HepG2 (cell line): ENCODE results near the gene C3orf18. TPM values are rescaled to one million over a fixed set of nuclear protein-coding genes. Genes with fewer than 3 reads are reported as not detected.
A peak's percentile ranks its signal among the peaks of the same experiment; 100 is the strongest.

ENCODE experiments used
- ATF1 ChIP-seq: IDR thresholded peaks from 2 replicates; pipeline ENCODE4 v1.6.1; 2016; ENCODE audit warnings: mild to moderate bottlenecking, control low read depth
- ATRX ChIP-seq: sonication (generic); formaldehyde crosslinking; IDR thresholded peaks from 2 replicates; pipeline ENCODE4 v1.4.0; 2020; ENCODE audit warnings: missing genetic modification reagents, borderline replicate concordance
- DNMT1 ChIP-seq: sonication (generic); formaldehyde crosslinking; IDR thresholded peaks from 2 replicates; pipeline ENCODE4 v1.5.1; 2020; ENCODE audit warnings: mild to moderate bottlenecking, missing genetic modification reagents
- HOXA5 ChIP-seq: sonication (generic); formaldehyde crosslinking; IDR thresholded peaks from 2 replicates; pipeline ENCODE4 v1.4.0; 2020; ENCODE audit warnings: missing genetic modification reagents
- JARID2 ChIP-seq: sonication (generic); formaldehyde crosslinking; IDR thresholded peaks from 2 replicates; pipeline ENCODE4 v1.8.1; 2023; ENCODE audit warnings: missing genetic modification reagents, inconsistent platforms; ENCODE audit not compliant: insufficient replicate concordance
- KMT2A ChIP-seq: sonication (generic); formaldehyde crosslinking; IDR thresholded peaks from 2 replicates; pipeline ENCODE4 v1.4.0; 2020; ENCODE audit warnings: missing genetic modification reagents
- MEF2D ChIP-seq: sonication (generic); formaldehyde crosslinking; IDR thresholded peaks from 2 replicates; pipeline ENCODE4 v1.5.1; 2020; ENCODE audit warnings: mild to moderate bottlenecking, missing genetic modification reagents
- MXD4 ChIP-seq: IDR thresholded peaks from 2 replicates; pipeline ENCODE4 v1.6.1; 2016; ENCODE audit warnings: mild to moderate bottlenecking, missing biosample characterization, missing genetic modification reagents
- NCOA5 ChIP-seq: sonication (generic); formaldehyde crosslinking; IDR thresholded peaks from 2 replicates; pipeline ENCODE4 v1.4.0; 2020; ENCODE audit warnings: missing genetic modification reagents
- NFE2L2 ChIP-seq: fragments of 150-350 bp; IDR thresholded peaks from 2 replicates; pipeline ENCODE4 v1.6.1; 2014; ENCODE audit warnings: low read length
- NKX3-1 ChIP-seq: sonication (generic); formaldehyde crosslinking; IDR thresholded peaks from 2 replicates; pipeline ENCODE4 v1.5.0; 2020; ENCODE audit warnings: missing genetic modification reagents
- PHF20 ChIP-seq: sonication (generic); formaldehyde crosslinking; IDR thresholded peaks from 2 replicates; pipeline ENCODE4 v1.5.0; 2020; ENCODE audit warnings: mild to moderate bottlenecking, missing genetic modification reagents
- PHF21A ChIP-seq: sonication (generic); formaldehyde crosslinking; IDR thresholded peaks from 2 replicates; pipeline ENCODE4 v1.5.0; 2020; ENCODE audit warnings: mild to moderate bottlenecking, missing genetic modification reagents
- RFX3 ChIP-seq: IDR thresholded peaks from 2 replicates; pipeline ENCODE4 v1.6.1; 2016; ENCODE audit warnings: missing biosample characterization, missing genetic modification reagents
- SRY ChIP-seq: sonication (generic); formaldehyde crosslinking; IDR thresholded peaks from 2 replicates; pipeline ENCODE4 v1.8.0; 2022; ENCODE audit warnings: mild to moderate bottlenecking, missing genetic modification reagents
- STAT5B ChIP-seq: sonication (generic); formaldehyde crosslinking; IDR thresholded peaks from 2 replicates; pipeline ENCODE4 v1.4.0; 2020; ENCODE audit warnings: missing genetic modification reagents
- XRCC5 ChIP-seq: fragments of 200-400 bp; formaldehyde crosslinking; optimal IDR thresholded peaks from 2 replicates; pipeline ENCODE3; 2017; ENCODE audit warnings: mild to moderate bottlenecking, low read length
- ZNF224 ChIP-seq: sonication (generic); formaldehyde crosslinking; IDR thresholded peaks from 2 replicates; pipeline ENCODE4 v1.5.0; 2020; ENCODE audit warnings: mild to moderate bottlenecking, missing genetic modification reagents
- ZNF235 ChIP-seq: sonication (generic); formaldehyde crosslinking; IDR thresholded peaks from 2 replicates; pipeline ENCODE4 v1.8.1; 2023; ENCODE audit warnings: mild to moderate bottlenecking, missing genetic modification reagents, borderline replicate concordance
- ZNF430 ChIP-seq: sonication (generic); formaldehyde crosslinking; IDR thresholded peaks from 2 replicates; pipeline ENCODE4 v1.9.0; 2021; ENCODE audit warnings: mild to moderate bottlenecking, missing genetic modification reagents
- ZNF431 ChIP-seq: sonication (generic); formaldehyde crosslinking; IDR thresholded peaks from 2 replicates; pipeline ENCODE4 v1.9.0; 2022; ENCODE audit warnings: missing genetic modification reagents, low read depth, mild to moderate bottlenecking, borderline replicate concordance
- ZNF563 ChIP-seq: sonication (generic); formaldehyde crosslinking; IDR thresholded peaks from 2 replicates; pipeline ENCODE4 v1.8.0; 2022; ENCODE audit warnings: mild to moderate bottlenecking, moderate library complexity, missing genetic modification reagents
- polyA plus RNA-seq, 8 experiments: library from polyadenylated mRNA; depleted of rRNA in 3 of 8; stranded (reverse) in 7 of 8; unstranded in 1 of 8; fragments of >200 nt; fragmentation: Illumina TruSeq in 4 of 8; extraction: Trizol in 4 of 8; gene quantifications; 2 replicates each; pipeline versions ENCODE4 v1.2.1 to v1.2.3, GENCODE V29; 2011 to 2016; ENCODE audit warnings: low read depth in 4 of 8, missing spikeins in 1 of 8, mixed read lengths in 1 of 8; ENCODE audit not compliant: insufficient read depth in 1 of 8
- total RNA-seq, 5 experiments: library from RNA; depleted of rRNA; stranded (reverse); fragments of >200 nt; fragmentation: Illumina TruSeq; extraction: Trizol; gene quantifications; 2 replicates each; pipeline ENCODE4 v1.2.3, GENCODE V29; 2016; ENCODE audit warnings: low read depth in 1 of 5
- TF ChIP-seq, protein P1 (sequence below): IDR thresholded peaks from 2 replicates; pipeline ENCODE4 v1.6.1; 2012; ENCODE audit warnings: low read length, improper control_type of control experiment
- TF ChIP-seq, protein P2 (sequence below): sonication (generic); formaldehyde crosslinking; IDR thresholded peaks from 2 replicates; pipeline ENCODE4 v1.4.0; 2020; ENCODE audit warnings: missing genetic modification reagents
- TF ChIP-seq, protein P3 (sequence below): sonication (generic); formaldehyde crosslinking; IDR thresholded peaks from 2 replicates; pipeline ENCODE4 v1.4.0; 2020; ENCODE audit warnings: missing genetic modification reagents; ENCODE audit errors: not compliant biosample characterization

The C3orf18 gene
- total and polyA plus RNA-seq, 2 of the 13 experiments (the other 11 are each of a cell fraction or from before 2014, with no cell fraction given): 1.6 to 4.8 TPM

DNA sequence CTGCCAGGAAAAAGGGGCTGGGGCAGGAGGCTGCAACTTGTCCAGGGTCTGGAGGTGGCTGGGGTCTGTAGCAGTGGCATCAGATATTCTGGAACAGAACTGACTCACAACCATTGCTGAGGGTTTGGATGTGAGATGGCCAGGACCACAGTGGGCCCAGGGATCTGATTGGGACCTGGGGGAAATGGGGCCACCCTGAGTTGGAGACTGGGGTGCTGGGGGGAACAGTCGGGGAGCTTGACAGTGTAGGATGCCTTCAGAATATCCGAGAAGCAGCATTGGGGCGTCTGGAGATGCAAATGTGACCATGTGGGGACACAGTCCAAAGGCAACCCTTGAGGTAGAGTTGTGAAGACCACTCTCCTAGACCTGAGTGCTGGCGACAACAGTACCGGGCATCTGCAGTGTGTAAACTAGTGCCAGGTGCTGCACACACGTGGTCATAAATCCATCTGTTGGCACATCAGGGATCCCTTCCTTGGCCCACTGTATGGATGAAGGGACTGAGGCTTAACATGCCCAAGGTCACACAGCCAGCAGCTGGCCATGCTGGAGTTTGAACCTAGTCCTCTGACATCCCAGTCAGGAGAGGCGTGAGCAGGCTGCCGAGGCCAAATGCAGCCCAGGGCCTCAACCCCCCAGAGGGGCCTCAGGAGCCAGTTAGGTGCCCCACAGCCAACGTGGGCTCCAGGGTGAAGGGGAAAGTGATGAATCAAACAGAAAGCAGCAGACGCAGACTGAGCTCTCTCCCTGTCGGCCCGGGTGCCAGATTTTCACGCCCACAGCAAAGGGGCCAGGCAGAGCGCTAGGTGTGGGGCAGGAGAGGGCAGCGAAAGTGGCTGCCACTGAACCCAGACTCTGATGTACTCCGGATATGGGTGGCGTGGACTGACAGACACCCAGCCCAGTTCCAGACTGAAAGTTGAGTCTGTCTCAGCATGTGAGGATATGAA lies 20.5 kb upstream of the C3orf18 start (continued):
- TF ChIP-seq DNMT1 (CRISPR knock-in tag): no peak
- no peak for TF ChIP-seq HOXA5 (CRISPR knock-in tag)
- no peak for TF ChIP-seq ZNF235 (CRISPR knock-in tag)
- TF ChIP-seq, protein P1, sequence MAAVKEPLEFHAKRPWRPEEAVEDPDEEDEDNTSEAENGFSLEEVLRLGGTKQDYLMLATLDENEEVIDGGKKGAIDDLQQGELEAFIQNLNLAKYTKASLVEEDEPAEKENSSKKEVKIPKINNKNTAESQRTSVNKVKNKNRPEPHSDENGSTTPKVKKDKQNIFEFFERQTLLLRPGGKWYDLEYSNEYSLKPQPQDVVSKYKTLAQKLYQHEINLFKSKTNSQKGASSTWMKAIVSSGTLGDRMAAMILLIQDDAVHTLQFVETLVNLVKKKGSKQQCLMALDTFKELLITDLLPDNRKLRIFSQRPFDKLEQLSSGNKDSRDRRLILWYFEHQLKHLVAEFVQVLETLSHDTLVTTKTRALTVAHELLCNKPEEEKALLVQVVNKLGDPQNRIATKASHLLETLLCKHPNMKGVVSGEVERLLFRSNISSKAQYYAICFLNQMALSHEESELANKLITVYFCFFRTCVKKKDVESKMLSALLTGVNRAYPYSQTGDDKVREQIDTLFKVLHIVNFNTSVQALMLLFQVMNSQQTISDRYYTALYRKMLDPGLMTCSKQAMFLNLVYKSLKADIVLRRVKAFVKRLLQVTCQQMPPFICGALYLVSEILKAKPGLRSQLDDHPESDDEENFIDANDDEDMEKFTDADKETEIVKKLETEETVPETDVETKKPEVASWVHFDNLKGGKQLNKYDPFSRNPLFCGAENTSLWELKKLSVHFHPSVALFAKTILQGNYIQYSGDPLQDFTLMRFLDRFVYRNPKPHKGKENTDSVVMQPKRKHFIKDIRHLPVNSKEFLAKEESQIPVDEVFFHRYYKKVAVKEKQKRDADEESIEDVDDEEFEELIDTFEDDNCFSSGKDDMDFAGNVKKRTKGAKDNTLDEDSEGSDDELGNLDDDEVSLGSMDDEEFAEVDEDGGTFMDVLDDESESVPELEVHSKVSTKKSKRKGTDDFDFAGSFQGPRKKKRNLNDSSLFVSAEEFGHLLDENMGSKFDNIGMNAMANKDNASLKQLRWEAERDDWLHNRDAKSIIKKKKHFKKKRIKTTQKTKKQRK: no peak
- TF ChIP-seq, protein P2, sequence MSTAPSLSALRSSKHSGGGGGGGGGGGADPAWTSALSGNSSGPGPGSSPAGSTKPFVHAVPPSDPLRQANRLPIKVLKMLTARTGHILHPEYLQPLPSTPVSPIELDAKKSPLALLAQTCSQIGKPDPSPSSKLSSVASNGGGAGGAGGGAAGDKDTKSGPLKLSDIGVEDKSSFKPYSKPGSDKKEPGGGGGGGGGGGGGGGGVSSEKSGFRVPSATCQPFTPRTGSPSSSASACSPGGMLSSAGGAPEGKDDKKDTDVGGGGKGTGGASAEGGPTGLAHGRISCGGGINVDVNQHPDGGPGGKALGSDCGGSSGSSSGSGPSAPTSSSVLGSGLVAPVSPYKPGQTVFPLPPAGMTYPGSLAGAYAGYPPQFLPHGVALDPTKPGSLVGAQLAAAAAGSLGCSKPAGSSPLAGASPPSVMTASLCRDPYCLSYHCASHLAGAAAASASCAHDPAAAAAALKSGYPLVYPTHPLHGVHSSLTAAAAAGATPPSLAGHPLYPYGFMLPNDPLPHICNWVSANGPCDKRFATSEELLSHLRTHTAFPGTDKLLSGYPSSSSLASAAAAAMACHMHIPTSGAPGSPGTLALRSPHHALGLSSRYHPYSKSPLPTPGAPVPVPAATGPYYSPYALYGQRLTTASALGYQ (CRISPR knock-in tag): no peak
- 0 out of 2 replicates have a peak, but pooled peaks have one; percentile 70 for TF ChIP-seq ZNF430
- TF ChIP-seq PHF21A: no peak; the same call in 1 of the 2 replicates
- TF ChIP-seq ZNF431: no peak
- no peak for TF ChIP-seq SRY (CRISPR knock-in tag)
- no peak for TF ChIP-seq STAT5B (CRISPR knock-in tag)
- TF ChIP-seq MEF2D (CRISPR knock-in tag): peak; percentile 84; the same call in 1 of the 2 replicates
- TF ChIP-seq JARID2 (CRISPR knock-in tag): no peak
- no peak for TF ChIP-seq NFE2L2
- TF ChIP-seq RFX3: no peak
- peak; percentile 50; the same call in 1 of the 2 replicates for TF ChIP-seq ZNF563 (CRISPR knock-in tag)
- no peak for TF ChIP-seq NKX3-1 (CRISPR knock-in tag)
- TF ChIP-seq, protein P3, sequence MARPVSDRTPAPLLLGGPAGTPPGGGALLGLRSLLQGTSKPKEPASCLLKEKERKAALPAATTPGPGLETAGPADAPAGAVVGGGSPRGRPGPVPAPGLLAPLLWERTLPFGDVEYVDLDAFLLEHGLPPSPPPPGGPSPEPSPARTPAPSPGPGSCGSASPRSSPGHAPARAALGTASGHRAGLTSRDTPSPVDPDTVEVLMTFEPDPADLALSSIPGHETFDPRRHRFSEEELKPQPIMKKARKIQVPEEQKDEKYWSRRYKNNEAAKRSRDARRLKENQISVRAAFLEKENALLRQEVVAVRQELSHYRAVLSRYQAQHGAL (CRISPR knock-in tag): no peak
- no peak for TF ChIP-seq NCOA5
- TF ChIP-seq ATRX (CRISPR knock-in tag): no peak
- no peak for TF ChIP-seq MXD4
- no peak for TF ChIP-seq ZNF224 (CRISPR knock-in tag)
- TF ChIP-seq PHF20 (CRISPR knock-in tag): no peak; the same call in 1 of the 2 replicates
- TF ChIP-seq ATF1 (CRISPR knock-in tag): no peak
- TF ChIP-seq XRCC5: peak; percentile 50
- no peak for TF ChIP-seq KMT2A (CRISPR knock-in tag)
